T-helper 1 cell treated with Interleukin-12 subunit alpha and Interleukin-12 subunit beta and Interleukin-4 antibody, amounts not matched to agents 30 ng/mL and 1 ng/mL, for 36 hours (primary cell): ENCODE data around the gene BMP6. TPM values are rescaled to one million over a fixed set of nuclear protein-coding genes. Genes with fewer than 3 reads are reported as not detected.

Experiments
- intact Hi-C: fragments of 100-400 bp; cut with micrococcal nuclease; formaldehyde crosslinking; loops from one replicate; pipeline ENCODE4 v1.15.1; 2024
- total RNA-seq: library from RNA; stranded (reverse); gene quantifications from 2 replicates; pipeline ENCODE4 v1.2.3, GENCODE V29; 2022

The BMP6 gene
- total RNA-seq, 1 donor from 2014 or later: not detected

DNA sequence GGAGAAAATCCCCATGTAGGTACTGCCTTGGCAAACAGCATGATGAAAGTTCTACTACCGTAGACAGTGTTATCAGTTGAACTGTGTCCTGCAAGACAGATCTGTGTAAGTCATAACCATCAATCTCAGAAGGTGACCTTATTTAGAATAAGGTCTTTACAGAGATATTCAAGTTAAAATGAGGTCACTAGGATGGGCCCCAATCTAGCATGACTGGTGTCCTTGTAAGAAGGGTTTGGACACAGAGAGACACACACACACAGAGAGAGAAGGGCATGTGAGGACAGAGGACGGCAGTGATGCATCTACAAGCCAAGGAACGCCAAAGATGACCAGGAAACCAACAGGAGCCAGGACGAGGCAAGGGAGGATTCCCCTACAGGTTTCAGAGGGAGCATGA is 175.9 kb downstream of the BMP6 start:
- intact Hi-C loops: no loop called here

DNA sequence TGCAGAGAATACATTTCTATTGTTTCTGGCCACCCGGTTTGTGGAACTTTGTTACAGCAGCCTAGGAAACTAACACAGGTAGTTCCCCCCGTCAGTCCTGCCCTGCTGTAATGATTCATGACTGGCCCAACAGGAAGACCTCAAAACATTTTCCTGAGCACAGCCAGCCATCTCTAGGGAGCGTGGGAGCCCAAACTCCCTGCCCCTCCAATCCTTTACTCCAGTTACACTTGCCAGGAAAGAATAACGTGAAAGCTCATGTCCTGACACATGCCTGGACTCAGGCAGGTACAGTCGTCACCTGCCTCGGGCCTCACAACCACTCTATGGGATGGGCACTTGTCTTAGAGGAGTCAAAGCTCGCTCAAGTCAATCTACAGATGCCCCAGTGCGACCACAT is 176.3 kb downstream of the BMP6 start:
- intact Hi-C loops: no loop called here

GRCh38 chr6:7902867-7903266 is 177.0 kb downstream of the BMP6 start:
- intact Hi-C loops: no loop called here

GRCh38 chr6:7903673-7904072 is 177.8 kb downstream of the BMP6 start:
- intact Hi-C loops: no loop called here

DNA sequence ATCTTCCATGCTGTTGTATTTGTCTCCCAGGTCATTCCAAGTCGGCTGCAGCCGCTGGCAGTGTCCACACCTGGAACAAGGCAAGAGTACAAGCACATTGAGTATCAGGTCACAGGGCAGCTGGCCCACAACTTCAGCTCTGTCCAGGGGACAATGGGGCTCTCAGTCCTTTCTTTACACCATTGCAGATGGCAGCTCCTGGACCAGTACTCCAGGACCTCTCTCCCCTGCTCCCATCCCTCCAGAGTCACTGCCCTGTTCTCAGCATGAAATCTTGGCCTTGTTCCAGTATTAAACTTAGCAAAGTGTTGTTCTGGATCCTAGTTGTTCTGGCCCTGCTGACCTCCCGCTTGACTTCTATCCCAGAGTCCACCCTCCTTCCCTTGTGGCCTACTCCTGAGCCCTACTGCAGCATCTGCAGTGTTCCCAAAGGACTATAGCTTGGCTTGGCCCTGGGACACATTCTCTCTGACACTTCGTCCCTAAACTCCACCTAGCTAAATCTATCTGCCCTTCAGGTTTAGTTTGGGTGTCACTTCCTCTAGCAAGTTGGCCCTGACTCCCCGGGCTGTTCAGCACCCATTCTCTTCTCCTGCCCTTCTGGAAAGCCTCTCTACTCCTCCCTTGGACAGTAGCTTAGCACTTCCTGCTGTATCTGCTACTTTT is 178.9 kb downstream of the BMP6 start:
- intact Hi-C loops: no loop called here

- intact Hi-C loops: no loop called here
Measured at GRCh38 chr6:7905416-7905815, 179.5 kb downstream of the BMP6 start.

GRCh38 chr6:7906741-7907140 is 180.8 kb downstream of the BMP6 start:
- intact Hi-C loops: no loop called here

- intact Hi-C loops: no loop called here
Measured at GRCh38 chr6:7907159-7907558, 181.3 kb downstream of the BMP6 start.

- intact Hi-C loops: loop anchor here (1.0 to 2.0 kb wide), 7 partner anchors 155 to 596 kb away; partner anchors contain the start of genes BLOC1S5, CAGE1, EEF1E1 and RIOK1
Measured at GRCh38 chr6:7909323-7910276, 183.7 kb downstream of the BMP6 start.

DNA sequence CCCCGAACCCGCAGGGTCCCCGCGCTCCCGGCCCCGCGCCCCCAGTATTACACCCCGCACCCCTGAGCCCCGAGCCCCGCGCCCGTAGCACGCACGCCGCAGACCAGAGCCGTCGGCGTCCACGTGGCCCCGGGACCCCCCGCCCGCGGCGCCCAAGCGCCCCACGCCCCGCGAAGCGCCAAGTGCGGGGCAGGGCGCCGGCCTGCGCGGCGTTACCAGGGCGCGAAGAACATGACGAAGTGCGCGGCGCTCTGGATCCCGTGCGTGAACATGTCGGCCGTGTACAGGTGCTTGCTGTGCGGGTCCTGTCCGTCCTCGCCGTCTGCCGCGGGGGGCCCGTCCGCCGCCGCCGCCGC is 184.4 kb downstream of the BMP6 start:
- intact Hi-C loops: loop anchor here (1.0 to 2.0 kb wide), 5 partner anchors 154 to 319 kb away; partner anchors contain the start of genes BLOC1S5, EEF1E1 and SNRNP48

DNA sequence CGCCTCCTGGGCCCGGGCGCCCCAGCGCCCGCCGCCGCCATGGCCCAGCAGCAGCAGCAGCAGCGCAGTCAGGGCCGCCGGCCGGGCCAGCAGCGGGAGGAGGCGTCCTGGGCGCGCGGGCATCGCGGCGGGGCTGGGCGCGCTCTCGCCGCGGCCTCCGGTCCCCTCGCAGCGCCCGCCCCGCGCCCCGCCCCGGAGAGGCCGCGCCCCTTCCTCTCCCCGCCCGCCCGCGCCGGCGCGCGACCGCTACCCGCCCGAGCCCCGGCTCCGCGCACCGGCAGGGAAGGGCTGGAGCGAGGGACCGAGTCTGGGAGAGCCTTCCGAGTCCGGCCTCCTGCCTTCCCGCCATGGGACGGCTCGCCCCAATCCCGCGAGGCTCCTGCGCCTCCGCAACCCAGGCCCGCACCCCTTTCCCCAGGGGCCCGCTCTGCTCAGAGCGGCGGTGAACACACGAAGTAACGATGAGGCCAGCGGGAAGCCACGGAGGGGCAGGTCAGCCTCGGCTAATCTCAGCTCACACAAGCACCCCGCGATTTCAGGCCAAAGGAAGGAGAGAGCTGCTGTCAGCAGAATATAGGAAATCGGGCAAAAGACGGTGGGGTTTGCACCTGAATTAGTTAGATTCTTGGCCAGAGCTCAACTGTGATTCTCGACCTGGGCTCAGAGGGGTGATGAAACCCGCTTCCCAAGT is 184.9 kb downstream of the BMP6 start, which contains the start of gene TXNDC5:
Gene TXNDC5, minus strand, starts transcription at position 135 of the 691 bp plus-strand sequence. Its CDS starts 12 bp downstream, at position 123.
- intact Hi-C loops: loop anchor here (1.0 to 2.0 kb wide), 7 partner anchors 107 to 524 kb away; partner anchors contain the start of genes BLOC1S5, EEF1E1 and SNRNP48

- intact Hi-C loops: loop anchor here (1.0 to 2.0 kb wide), 4 partner anchors 106 to 523 kb away; partner anchors contain the start of gene SNRNP48
Measured at GRCh38 chr6:7911345-7911725, 185.4 kb downstream of the BMP6 start.

GRCh38 chr6:7912024-7912423 is 186.1 kb downstream of the BMP6 start:
- intact Hi-C loops: no loop called here

GRCh38 chr6:7912736-7913517 is 187.0 kb downstream of the BMP6 start:
- intact Hi-C loops: no loop called here

- intact Hi-C loops: no loop called here
Measured at GRCh38 chr6:7914311-7914710, 188.4 kb downstream of the BMP6 start.

DNA sequence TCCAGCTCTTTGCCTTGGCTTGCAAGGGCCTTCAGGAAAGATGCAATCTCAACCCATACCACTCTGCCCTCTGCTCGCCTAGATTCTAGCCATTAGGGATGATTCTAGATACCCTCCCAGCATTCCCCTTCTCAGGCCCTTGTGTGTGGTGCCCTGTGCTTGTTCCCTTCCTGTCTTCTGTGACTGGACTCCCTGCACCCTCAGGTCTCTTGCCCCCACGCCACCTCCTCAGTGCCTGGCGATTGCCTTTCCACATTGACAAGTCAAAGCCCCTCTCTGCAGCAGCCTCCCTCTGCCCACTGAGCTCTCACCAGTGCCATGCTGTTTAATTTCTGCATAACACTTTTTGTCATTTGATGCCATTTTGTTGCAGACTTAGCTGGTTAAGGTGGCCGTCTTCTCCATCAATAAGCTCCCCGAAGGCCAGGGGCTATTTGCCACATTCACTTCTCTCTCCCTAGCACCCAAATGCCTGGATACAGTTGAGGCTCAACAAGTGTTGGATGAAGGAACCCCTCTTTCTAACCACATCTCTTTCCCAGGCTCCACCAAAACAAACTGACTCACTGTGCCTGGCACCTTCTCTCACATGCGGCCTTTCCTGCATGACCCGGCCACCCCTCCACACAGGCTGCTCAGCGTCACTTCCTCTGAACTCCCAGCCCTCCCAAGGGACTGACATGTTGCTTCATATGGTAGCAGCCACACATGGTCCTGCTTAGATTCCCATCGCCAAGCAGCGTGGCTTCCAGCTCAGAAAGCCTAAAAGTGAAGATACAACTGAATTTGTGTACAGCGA is 189.3 kb downstream of the BMP6 start:
- intact Hi-C loops: no loop called here

GRCh38 chr6:7916959-7917358 is 191.1 kb downstream of the BMP6 start:
- intact Hi-C loops: no loop called here

DNA sequence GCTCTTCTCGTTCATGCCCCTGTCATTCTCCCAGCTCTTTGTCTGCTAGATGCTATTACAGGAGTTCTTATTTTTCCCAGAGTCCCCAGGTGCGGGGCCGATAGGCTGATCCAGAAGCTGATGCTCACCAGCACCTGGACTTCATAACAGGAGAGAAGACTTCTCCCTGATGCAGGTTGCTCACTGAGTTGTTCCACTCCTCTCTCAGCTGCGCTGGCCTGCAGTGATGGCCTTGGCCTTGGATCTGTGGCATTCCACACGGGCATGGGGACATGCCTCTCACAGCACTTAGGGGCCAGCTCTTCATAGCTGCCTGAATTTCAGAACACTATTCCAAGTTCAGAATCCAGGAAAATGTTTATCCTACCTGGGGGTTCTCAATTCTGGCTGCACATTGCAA is 191.8 kb downstream of the BMP6 start:
- intact Hi-C loops: no loop called here

DNA sequence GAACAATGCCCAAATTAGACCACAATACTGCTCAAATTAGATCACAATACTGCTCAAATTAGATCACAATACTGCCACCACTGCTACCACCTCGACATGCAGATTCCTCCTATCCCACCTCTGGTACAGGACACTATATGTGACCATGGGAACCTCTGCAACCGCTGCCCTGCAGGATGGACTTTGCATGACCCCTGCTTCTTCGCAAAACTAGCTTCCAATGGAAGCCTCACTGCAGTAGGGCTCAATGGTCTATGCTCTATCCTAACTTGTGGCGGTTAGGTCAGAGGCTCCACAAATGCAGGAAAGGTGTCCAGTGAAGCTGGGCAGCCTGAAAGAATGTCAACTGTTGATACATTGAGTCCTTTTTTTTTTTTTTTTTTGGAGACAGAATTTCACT is 192.5 kb downstream of the BMP6 start:
- intact Hi-C loops: no loop called here

DNA sequence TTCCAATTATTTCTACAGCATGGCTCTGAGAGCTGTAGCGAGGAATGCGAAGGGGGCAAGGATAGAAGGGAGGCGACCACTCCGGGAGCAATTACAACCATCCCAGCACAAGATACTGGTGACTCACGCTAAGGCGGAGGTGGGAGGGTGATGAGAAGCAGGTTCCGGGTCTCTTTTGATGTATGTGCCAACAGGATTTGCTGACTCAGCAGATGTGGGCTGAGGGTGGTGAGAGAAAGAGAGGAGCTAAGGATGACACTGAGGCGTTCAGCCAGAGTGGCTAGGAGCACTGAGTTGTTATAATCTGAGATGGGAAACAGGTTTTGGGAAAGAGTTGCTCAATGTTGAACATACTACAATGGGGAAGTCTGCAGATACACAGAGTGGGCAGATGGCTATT is 194.0 kb downstream of the BMP6 start:
- intact Hi-C loops: no loop called here
